IMR-90 (cell line): ENCODE measurements around the gene BCAS4. TPM values are rescaled to one million over a fixed set of nuclear protein-coding genes. Genes with fewer than 3 reads are reported as not detected.

Experiments
- ATAC-seq: fragments of 200-7000 bp; cut with Tn5 transposase; 2 replicates; pipeline ENCODE4 v1.9.1; 2020; ENCODE audit warnings: low read depth, mild to moderate bottlenecking, moderate library complexity
- BruUV-seq: library from RNA; stranded (reverse); fragments of 400-500 nt; replicated peaks from 2 replicates; lab custom pipeline; 2021; lab: Mats Ljungman, UMichigan
- CTCF ChIA-PET: fragments of 300-600 bp; formaldehyde crosslinking; extraction: SDS; loops from one replicate; lab custom pipeline; 2021; ENCODE audit warnings: antibody characterized with exemption; lab: Yijun Ruan, JAX
- POLR2A ChIA-PET: fragments of 300-600 bp; sonication (Branson Sonifier 250); formaldehyde crosslinking; loops from one replicate; lab custom pipeline; 2022; ENCODE audit warnings: antibody characterized with exemption; ENCODE audit not compliant: unreplicated experiment; lab: Charles Lee
- DNase-seq: peaks from one replicate; pipeline ENCODE4 v3.0.0; 2013
- H2AFZ ChIP-seq: replicated peaks from 2 replicates; pipeline ENCODE3; 2013; ENCODE audit warnings: low read length, mild to moderate bottlenecking; ENCODE audit not compliant: poor library complexity
- H2AK5ac ChIP-seq: 2 replicates; pipeline ENCODE4 v1.6.1; 2013; ENCODE audit warnings: low read depth, low read length, inconsistent platforms
- H2AK9ac ChIP-seq: replicated peaks from 2 replicates; pipeline ENCODE3; 2013; ENCODE audit warnings: mild to moderate bottlenecking, low read depth, low read length, moderate library complexity; ENCODE audit not compliant: poor library complexity
- H2BK120ac ChIP-seq: 2 replicates; pipeline ENCODE4 v1.6.1; 2013; ENCODE audit warnings: low read depth, low read length, inconsistent platforms
- H2BK15ac ChIP-seq: 3 replicates; pipeline ENCODE4 v1.6.1; 2013; ENCODE audit warnings: low read depth, low read length, inconsistent platforms
- H2BK20ac ChIP-seq: 2 replicates; pipeline ENCODE4 v1.6.1; 2013; ENCODE audit warnings: low read depth, mild to moderate bottlenecking, inconsistent platforms, low read length, moderate library complexity
- H2BK5ac ChIP-seq: 2 replicates; pipeline ENCODE4 v1.6.1; 2013; ENCODE audit warnings: mild to moderate bottlenecking, low read depth, low read length, inconsistent platforms; ENCODE audit not compliant: poor library complexity, severe bottlenecking
- H3K14ac ChIP-seq: replicated peaks from 2 replicates; pipeline ENCODE4 v1.6.1; 2013; ENCODE audit warnings: low read depth, low read length, inconsistent platforms
- H3K18ac ChIP-seq: 2 replicates; pipeline ENCODE4 v1.6.1; 2013; ENCODE audit warnings: low read depth, low read length, control low read depth
- H3K23ac ChIP-seq: 2 replicates; pipeline ENCODE4 v1.6.1; 2013; ENCODE audit warnings: low read depth, low read length, inconsistent platforms
- H3K27ac ChIP-seq: 2 replicates; pipeline ENCODE4 v1.5.1; 2013; ENCODE audit warnings: mild to moderate bottlenecking, control low read depth, low read length; ENCODE audit not compliant: insufficient read depth
- H3K27me3 ChIP-seq: 2 replicates; pipeline ENCODE4 v1.6.1; 2013; ENCODE audit warnings: low read length; ENCODE audit not compliant: control insufficient read depth, insufficient read depth
- H3K36me3 ChIP-seq: 2 replicates; pipeline ENCODE4 v1.6.1; 2013; ENCODE audit warnings: low read length, mixed read lengths; ENCODE audit not compliant: control insufficient read depth, insufficient read depth
- H3K4ac ChIP-seq: 2 replicates; pipeline ENCODE4 v1.6.1; 2013; ENCODE audit warnings: low read depth, low read length, inconsistent platforms
- H3K4me1 ChIP-seq: 2 replicates; pipeline ENCODE4 v1.6.1; 2013; ENCODE audit warnings: low read length, mixed read lengths; ENCODE audit not compliant: control insufficient read depth, insufficient read depth
- H3K4me2 ChIP-seq: 2 replicates; pipeline ENCODE4 v1.6.1; 2013; ENCODE audit warnings: low read depth, mild to moderate bottlenecking, control low read depth, low read length, moderate library complexity
- H3K4me3 ChIP-seq: 2 replicates; pipeline ENCODE4 v1.5.1; 2013; ENCODE audit warnings: low read depth, mild to moderate bottlenecking, control low read depth, low read length, moderate library complexity; ENCODE audit not compliant: insufficient read depth
- H3K56ac ChIP-seq: 2 replicates; pipeline ENCODE4 v1.6.1; 2013; ENCODE audit warnings: low read length, inconsistent platforms; ENCODE audit not compliant: insufficient read depth; ENCODE audit errors: extremely low read depth
- H3K79me1 ChIP-seq, 2 experiments: 2 replicates each; pipeline ENCODE4 v1.6.1; 2013; ENCODE audit warnings: low read length in 2 of 2, inconsistent platforms in 1 of 2, low read depth in 1 of 2
- H3K9ac ChIP-seq: 2 replicates; pipeline ENCODE4 v1.6.1; 2013; ENCODE audit warnings: low read depth, low read length, control low read depth
- H3K9me1 ChIP-seq: 2 replicates; pipeline ENCODE4 v1.6.1; 2013; ENCODE audit warnings: low read length, inconsistent platforms; ENCODE audit not compliant: insufficient read depth
- H3K9me3 ChIP-seq: 2 replicates; pipeline ENCODE4 v1.6.1; 2013; ENCODE audit warnings: low read length; ENCODE audit not compliant: control insufficient read depth, insufficient read depth
- H4K20me1 ChIP-seq: 2 replicates; pipeline ENCODE4 v1.6.1; 2013; ENCODE audit warnings: low read length, inconsistent platforms; ENCODE audit not compliant: insufficient read depth
- H4K5ac ChIP-seq: 2 replicates; pipeline ENCODE4 v1.6.1; 2013; ENCODE audit warnings: mild to moderate bottlenecking, low read depth, low read length, control low read depth
- H4K8ac ChIP-seq, 2 experiments: 2 replicates each; pipeline ENCODE4 v1.6.1; 2013; ENCODE audit warnings: low read depth in 2 of 2, low read length in 2 of 2, control low read depth in 1 of 2, inconsistent platforms in 1 of 2
- H4K91ac ChIP-seq: 2 replicates; pipeline ENCODE4 v1.6.1; 2013; ENCODE audit warnings: low read depth, low read length, inconsistent platforms; ENCODE audit not compliant: insufficient read depth
- BHLHE40 ChIP-seq: fragments of 150-350 bp; IDR thresholded peaks from 2 replicates; pipeline ENCODE4 v1.6.1; 2016; ENCODE audit warnings: mild to moderate bottlenecking, low read depth, low read length
- CEBPB ChIP-seq: IDR thresholded peaks from 2 replicates; pipeline ENCODE4 v1.6.1; 2012; ENCODE audit warnings: low read depth, low read length, improper control_type of control experiment
- CHD1 ChIP-seq: IDR thresholded peaks from 2 replicates; pipeline ENCODE4 v1.6.1; 2012; ENCODE audit warnings: low read depth, low read length, improper control_type of control experiment
- ELK1 ChIP-seq: fragments of 150-350 bp; IDR thresholded peaks from 2 replicates; pipeline ENCODE4 v1.6.1; 2016; ENCODE audit warnings: low read depth, mild to moderate bottlenecking, low read length, moderate library complexity, borderline replicate concordance
- MAZ ChIP-seq: IDR thresholded peaks from 2 replicates; pipeline ENCODE4 v1.6.1; 2012; ENCODE audit warnings: low read depth, mild to moderate bottlenecking, low read length, improper control_type of control experiment, moderate library complexity, borderline replicate concordance
- NFE2L2 ChIP-seq: fragments of 150-350 bp; IDR thresholded peaks from 2 replicates; pipeline ENCODE4 v1.6.1; 2016; ENCODE audit warnings: low read depth, mild to moderate bottlenecking, low read length
- POLR2A ChIP-seq: IDR thresholded peaks from 2 replicates; pipeline ENCODE4 v1.6.1; 2012; ENCODE audit warnings: mild to moderate bottlenecking, low read depth, low read length
- RAD21 ChIP-seq: IDR thresholded peaks from 2 replicates; pipeline ENCODE4 v1.6.1; 2012; ENCODE audit warnings: low read length, improper control_type of control experiment
- RCOR1 ChIP-seq: IDR thresholded peaks from 2 replicates; pipeline ENCODE4 v1.6.1; 2012; ENCODE audit warnings: mild to moderate bottlenecking, low read length, improper control_type of control experiment; ENCODE audit not compliant: insufficient replicate concordance
- SMC3 ChIP-seq: fragments of 150-350 bp; IDR thresholded peaks from 2 replicates; pipeline ENCODE4 v1.6.1; 2016; ENCODE audit warnings: low read depth, mild to moderate bottlenecking, antibody characterized with exemption, low read length, moderate library complexity
- WGBS, 2 experiments: methylation state at CpG; one replicate each; pipeline versions ENCODE4 v1.1.5 to v1.1.7; 2013; ENCODE audit warnings: missing lambda C conversion rate in 2 of 2; ENCODE audit not compliant: insufficient read length in 1 of 2; ENCODE audit errors: extremely low coverage in 2 of 2; 5-methylcytosine and 5-hydroxymethylcytosine counted together
- dilution Hi-C: fragments of 300-500 bp; cut with HindIII; formaldehyde crosslinking; loops from one replicate; pipeline ENCODE4 v1.14.3; 2018; ENCODE audit warnings: low sequenced_read_pairs; ENCODE audit not compliant: unreplicated experiment
- in situ Hi-C: fragments of 300-500 bp; cut with MboI; formaldehyde crosslinking; loops from 3 replicates; pipeline ENCODE4 v1.14.3; 2019; ENCODE audit warnings: low sequenced_read_pairs, inconsistent platforms, mixed read lengths
- intact Hi-C: fragments of 100-400 bp; cut with micrococcal nuclease; formaldehyde crosslinking; loops from 2 replicates; pipeline ENCODE4 v1.10.0; 2022
- polyA plus RNA-seq, 3 experiments: library from polyadenylated mRNA; depleted of rRNA; stranded (reverse); fragments of >200 nt; gene quantifications; 2 replicates each; pipeline ENCODE4 v1.2.3, GENCODE V29; 2012; ENCODE audit warnings: low replicate concordance in 1 of 3
- total RNA-seq: library from RNA; depleted of rRNA; stranded (reverse); fragments of >200 nt; gene quantifications from 2 replicates; pipeline ENCODE4 v1.2.3, GENCODE V29; 2012
- TF ChIP-seq, protein P1 (sequence below): conservative IDR thresholded peaks from 2 replicates; pipeline ENCODE4 v1.5.1; 2012; ENCODE audit warnings: mild to moderate bottlenecking, low read depth, low read length, improper control_type of control experiment
- TF ChIP-seq, protein P2 (sequence below): fragments of 150-350 bp; IDR thresholded peaks from 2 replicates; pipeline ENCODE4 v1.6.1; 2017; ENCODE audit warnings: mild to moderate bottlenecking, antibody characterized with exemption, low read length, low read depth

The BCAS4 gene
- total and polyA plus RNA-seq, 2 of the 4 experiments (the other 2 are of a cell fraction), result 42.7 to 47.5 TPM

GRCh38 chr20:50848846-50849673 is 54.2 kb downstream of the BCAS4 start:
- DNase-seq, result no peak
- Histone ChIP-seq H4K5ac (no peak overlapping the region), H2BK20ac (no peak overlapping the region), H3K36me3 (no peaks in the 10 kb centered on the region), H2BK120ac (no peak overlapping the region), H3K27me3 (no peaks in the 10 kb centered on the region), H2BK15ac (no peak overlapping the region), H3K18ac (no peak overlapping the region), H3K56ac (no peak overlapping the region), H2AK5ac (no peak overlapping the region), H2AK9ac (no peak overlapping the region), H3K4me3 (no peak overlapping the region), H3K9me1 (peaks cover 4% of the 10 kb centered on the region; the same call in 1 of the 2 replicates), H4K91ac (no peak overlapping the region), H3K4me2 (no peak overlapping the region), H4K20me1 (no peaks in the 10 kb centered on the region), H4K8ac (no peak overlapping the region), H2BK5ac (no peak overlapping the region), H3K9ac (no peak overlapping the region), H3K14ac (no peak overlapping the region), H3K23ac (no peak overlapping the region), H3K27ac (no peak overlapping the region), H3K4me1 (peaks cover 9% of the 10 kb centered on the region), H3K9me3 (no peaks in the 10 kb centered on the region), H3K4ac (no peak overlapping the region), H2AFZ (no peak overlapping the region), H3K79me1 (no peaks in the 10 kb centered on the region)
- no peak for ATAC-seq
- TF ChIP-seq RCOR1 (no peak), CEBPB (no peak), SMC3 (no peak), MAZ (no peak), CHD1 (no peak), NFE2L2 (no peak), RAD21 (no peak), POLR2A (no peak), BHLHE40 (no peak), ELK1 (no peak)
- TF ChIP-seq, protein P1, sequence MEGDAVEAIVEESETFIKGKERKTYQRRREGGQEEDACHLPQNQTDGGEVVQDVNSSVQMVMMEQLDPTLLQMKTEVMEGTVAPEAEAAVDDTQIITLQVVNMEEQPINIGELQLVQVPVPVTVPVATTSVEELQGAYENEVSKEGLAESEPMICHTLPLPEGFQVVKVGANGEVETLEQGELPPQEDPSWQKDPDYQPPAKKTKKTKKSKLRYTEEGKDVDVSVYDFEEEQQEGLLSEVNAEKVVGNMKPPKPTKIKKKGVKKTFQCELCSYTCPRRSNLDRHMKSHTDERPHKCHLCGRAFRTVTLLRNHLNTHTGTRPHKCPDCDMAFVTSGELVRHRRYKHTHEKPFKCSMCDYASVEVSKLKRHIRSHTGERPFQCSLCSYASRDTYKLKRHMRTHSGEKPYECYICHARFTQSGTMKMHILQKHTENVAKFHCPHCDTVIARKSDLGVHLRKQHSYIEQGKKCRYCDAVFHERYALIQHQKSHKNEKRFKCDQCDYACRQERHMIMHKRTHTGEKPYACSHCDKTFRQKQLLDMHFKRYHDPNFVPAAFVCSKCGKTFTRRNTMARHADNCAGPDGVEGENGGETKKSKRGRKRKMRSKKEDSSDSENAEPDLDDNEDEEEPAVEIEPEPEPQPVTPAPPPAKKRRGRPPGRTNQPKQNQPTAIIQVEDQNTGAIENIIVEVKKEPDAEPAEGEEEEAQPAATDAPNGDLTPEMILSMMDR, result no peak
- TF ChIP-seq, protein P2, sequence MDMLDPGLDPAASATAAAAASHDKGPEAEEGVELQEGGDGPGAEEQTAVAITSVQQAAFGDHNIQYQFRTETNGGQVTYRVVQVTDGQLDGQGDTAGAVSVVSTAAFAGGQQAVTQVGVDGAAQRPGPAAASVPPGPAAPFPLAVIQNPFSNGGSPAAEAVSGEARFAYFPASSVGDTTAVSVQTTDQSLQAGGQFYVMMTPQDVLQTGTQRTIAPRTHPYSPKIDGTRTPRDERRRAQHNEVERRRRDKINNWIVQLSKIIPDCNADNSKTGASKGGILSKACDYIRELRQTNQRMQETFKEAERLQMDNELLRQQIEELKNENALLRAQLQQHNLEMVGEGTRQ, result no peak
- no TSS peak for BruUV-seq
- in situ Hi-C loops, result no loop called here
- ChIA-PET POLR2A (no interaction called here), CTCF (no interaction called here)
- dilution Hi-C loops, result no loop called here
- intact Hi-C loops, result no loop called here
- 52% methylated on average over 2 of the region's 18 CpGs; no CpG with 5 or more reads in 1 of the 2 experiments for WGBS, 2 experiments
